WTC11 (cell line): Measurements from ENCODE around the gene TMEM38B. TPM values are rescaled to one million over a fixed set of nuclear protein-coding genes. Genes with fewer than 3 reads are reported as not detected.

ENCODE experiments used
- ATAC-seq: fragments of 200-7000 bp; cut with Tn5 transposase; 2 replicates; pipeline ENCODE4 v1.10.0; 2021; ENCODE audit warnings: mild to moderate bottlenecking, moderate library complexity
- CTCF ChIA-PET: fragments of 300-600 bp; sonication (Branson Sonifier 250); formaldehyde crosslinking; loops from one replicate; lab custom pipeline; 2021; ENCODE audit warnings: antibody characterized with exemption; lab: Charles Lee
- POLR2A ChIA-PET: fragments of 350-600 bp; sonication (Branson Sonifier 250); formaldehyde crosslinking; loops from one replicate; lab custom pipeline; 2021; ENCODE audit warnings: antibody characterized with exemption; lab: Charles Lee
- DNase-seq: peaks from one replicate; pipeline ENCODE4 v3.0.0; 2021; ENCODE audit warnings: low spot score
- H3K27ac Mint-ChIP-seq: 2 replicates; pipeline ENCODE4 v1.8.0; 2021; ENCODE audit warnings: mixed read lengths
- H3K27me3 Mint-ChIP-seq: 2 replicates; pipeline ENCODE4 v1.8.0; 2021; ENCODE audit warnings: low read depth, mild to moderate bottlenecking, moderate library complexity, mixed read lengths
- H3K36me3 Mint-ChIP-seq: 2 replicates; pipeline ENCODE4 v1.8.0; 2021; ENCODE audit warnings: mixed read lengths
- H3K4me1 Mint-ChIP-seq: 2 replicates; pipeline ENCODE4 v1.8.0; 2022; ENCODE audit warnings: mixed read lengths
- H3K4me3 Mint-ChIP-seq: 2 replicates; pipeline ENCODE4 v1.8.0; 2021; ENCODE audit warnings: mild to moderate bottlenecking, moderate library complexity, mixed read lengths
- H3K9me3 Mint-ChIP-seq: 2 replicates; pipeline ENCODE4 v1.8.0; 2021; ENCODE audit warnings: mixed read lengths
- AFF4 ChIP-seq: sonication (generic); formaldehyde crosslinking; IDR thresholded peaks from 2 replicates; pipeline ENCODE4 v1.8.1; 2023; ENCODE audit warnings: mild to moderate bottlenecking, missing genetic modification reagents, borderline replicate concordance
- ATF1 ChIP-seq: sonication (generic); formaldehyde crosslinking; IDR thresholded peaks from 2 replicates; pipeline ENCODE4 v1.8.1; 2023; ENCODE audit warnings: mild to moderate bottlenecking, moderate library complexity, missing genetic modification reagents
- CREM ChIP-seq: sonication (generic); formaldehyde crosslinking; IDR thresholded peaks from 2 replicates; pipeline ENCODE4 v1.8.1; 2022; ENCODE audit warnings: mild to moderate bottlenecking, missing genetic modification reagents, moderate library complexity
- GTF2I ChIP-seq: fragments of 250-450 bp; sonication (Bioruptor Pico); conservative IDR thresholded peaks from 2 replicates; pipeline ENCODE4 v1.4.0; 2021; ENCODE audit warnings: mild to moderate bottlenecking
- NFE2L1 ChIP-seq: sonication (generic); formaldehyde crosslinking; IDR thresholded peaks from 2 replicates; pipeline ENCODE4 v1.8.1; 2023; ENCODE audit warnings: missing genetic modification reagents
- NFYB ChIP-seq: sonication (generic); formaldehyde crosslinking; conservative IDR thresholded peaks from 2 replicates; pipeline ENCODE4 v1.8.0; 2022; ENCODE audit warnings: low read depth, missing genetic modification reagents
- NR1H2 ChIP-seq: sonication (generic); formaldehyde crosslinking; IDR thresholded peaks from 2 replicates; pipeline ENCODE4 v1.9.0; 2021; ENCODE audit warnings: mild to moderate bottlenecking, moderate library complexity, missing genetic modification reagents
- RORB ChIP-seq: fragments of 250-450 bp; sonication (Bioruptor Pico); IDR thresholded peaks from 2 replicates; pipeline ENCODE4 v1.9.0; 2021; ENCODE audit warnings: mild to moderate bottlenecking
- TCF7 ChIP-seq: sonication (generic); formaldehyde crosslinking; IDR thresholded peaks from 2 replicates; pipeline ENCODE4 v1.8.0; 2022; ENCODE audit warnings: mild to moderate bottlenecking, low read depth, missing genetic modification reagents, moderate library complexity
- TEAD1 ChIP-seq: sonication (generic); formaldehyde crosslinking; IDR thresholded peaks from 2 replicates; pipeline ENCODE4 v1.8.0; 2022; ENCODE audit warnings: mild to moderate bottlenecking, missing genetic modification reagents
- TEAD4 ChIP-seq: sonication (generic); formaldehyde crosslinking; IDR thresholded peaks from 2 replicates; pipeline ENCODE4 v1.8.0; 2022; ENCODE audit warnings: mild to moderate bottlenecking, missing genetic modification reagents
- TP53 ChIP-seq: sonication (generic); formaldehyde crosslinking; IDR thresholded peaks from 2 replicates; pipeline ENCODE4 v1.8.1; 2023; ENCODE audit warnings: mild to moderate bottlenecking, missing genetic modification reagents
- ZBTB43 ChIP-seq: sonication (generic); formaldehyde crosslinking; IDR thresholded peaks from 2 replicates; pipeline ENCODE4 v1.8.1; 2023; ENCODE audit warnings: mild to moderate bottlenecking, missing genetic modification reagents
- ZNF671 ChIP-seq: fragments of 250-450 bp; sonication (Bioruptor Pico); IDR thresholded peaks from 2 replicates; pipeline ENCODE4 v1.8.0; 2021; ENCODE audit warnings: mild to moderate bottlenecking
- ZSCAN18 ChIP-seq: fragments of 250-450 bp; sonication (Bioruptor Pico); IDR thresholded peaks from 2 replicates; pipeline ENCODE4 v2.1.2; 2022; ENCODE audit warnings: mild to moderate bottlenecking, moderate library complexity
- total RNA-seq: library from RNA; stranded (reverse); gene quantifications from 3 replicates; pipeline ENCODE4 v1.2.3, GENCODE V29; 2021
- TF ChIP-seq, protein P1 (sequence below): sonication (generic); formaldehyde crosslinking; IDR thresholded peaks from 2 replicates; pipeline ENCODE4 v1.8.0; 2023; ENCODE audit warnings: missing genetic modification reagents
- TF ChIP-seq, protein P2 (sequence below): sonication (generic); formaldehyde crosslinking; IDR thresholded peaks from 2 replicates; pipeline ENCODE4 v1.8.1; 2023; ENCODE audit warnings: mild to moderate bottlenecking, missing genetic modification reagents, moderate library complexity
- TF ChIP-seq, protein P3 (sequence below): sonication (generic); formaldehyde crosslinking; IDR thresholded peaks from 2 replicates; pipeline ENCODE4 v1.8.1; 2022; ENCODE audit warnings: mild to moderate bottlenecking, moderate library complexity, missing genetic modification reagents
- TF ChIP-seq, protein P4 (sequence below): fragments of 200-600 bp; IDR thresholded peaks from 2 replicates; pipeline ENCODE4 v1.8.0; 2022; ENCODE audit warnings: antibody characterized with exemption
- TF ChIP-seq, protein P5 (sequence below): sonication (generic); formaldehyde crosslinking; IDR thresholded peaks from 2 replicates; pipeline ENCODE4 v1.8.0; 2022; ENCODE audit warnings: mild to moderate bottlenecking, missing genetic modification reagents

Gene TMEM38B
- total RNA-seq, 1 experiment from 2014 or later = 15.7 TPM

DNA sequence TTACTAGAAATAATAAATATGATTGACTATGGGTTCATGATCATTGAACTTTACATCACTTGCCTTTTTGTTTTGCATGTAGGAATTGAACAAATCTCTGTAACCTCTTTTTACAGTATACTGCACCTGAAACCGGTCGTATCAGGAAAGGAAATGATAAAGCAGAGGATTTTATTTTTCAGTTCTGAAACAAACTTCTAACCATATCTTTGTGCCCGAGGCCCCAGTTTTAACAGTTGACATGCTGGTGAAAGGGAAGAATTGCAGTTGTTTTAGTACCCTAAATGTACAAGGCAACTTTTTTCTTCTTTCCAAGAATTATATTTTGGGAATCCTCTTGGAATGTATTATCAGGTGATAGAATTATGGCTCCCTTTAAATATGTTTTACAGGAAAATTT is 27.8 kb downstream of the TMEM38B start:
- no peaks in the 10 kb centered on the region for H3K4me1 Mint-ChIP-seq
- no peak for ATAC-seq
- H3K27me3 Mint-ChIP-seq = no peaks in the 10 kb centered on the region
- CTCF ChIA-PET = no interaction called here
- H3K27ac Mint-ChIP-seq = no peak overlapping the region
- H3K4me3 Mint-ChIP-seq = no peak overlapping the region
- no peak for DNase-seq
- TF ChIP-seq NFYB (CRISPR knock-in tag) = no peak
- TF ChIP-seq AFF4 (CRISPR knock-in tag) = no peak
- TF ChIP-seq CREM (CRISPR knock-in tag) = no peak
- TF ChIP-seq TEAD4 (CRISPR knock-in tag) = no peak
- TF ChIP-seq NFE2L1 = no peak
- no peak for TF ChIP-seq NR1H2 (CRISPR knock-in tag)
- TF ChIP-seq, protein P1, sequence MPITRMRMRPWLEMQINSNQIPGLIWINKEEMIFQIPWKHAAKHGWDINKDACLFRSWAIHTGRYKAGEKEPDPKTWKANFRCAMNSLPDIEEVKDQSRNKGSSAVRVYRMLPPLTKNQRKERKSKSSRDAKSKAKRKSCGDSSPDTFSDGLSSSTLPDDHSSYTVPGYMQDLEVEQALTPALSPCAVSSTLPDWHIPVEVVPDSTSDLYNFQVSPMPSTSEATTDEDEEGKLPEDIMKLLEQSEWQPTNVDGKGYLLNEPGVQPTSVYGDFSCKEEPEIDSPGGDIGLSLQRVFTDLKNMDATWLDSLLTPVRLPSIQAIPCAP (CRISPR knock-in tag) = no peak
- no peak for TF ChIP-seq ZBTB43 (CRISPR knock-in tag)
- no peak for TF ChIP-seq ZNF671 (CRISPR knock-in tag)
- no peak for TF ChIP-seq GTF2I (CRISPR knock-in tag)
- TF ChIP-seq, protein P2, sequence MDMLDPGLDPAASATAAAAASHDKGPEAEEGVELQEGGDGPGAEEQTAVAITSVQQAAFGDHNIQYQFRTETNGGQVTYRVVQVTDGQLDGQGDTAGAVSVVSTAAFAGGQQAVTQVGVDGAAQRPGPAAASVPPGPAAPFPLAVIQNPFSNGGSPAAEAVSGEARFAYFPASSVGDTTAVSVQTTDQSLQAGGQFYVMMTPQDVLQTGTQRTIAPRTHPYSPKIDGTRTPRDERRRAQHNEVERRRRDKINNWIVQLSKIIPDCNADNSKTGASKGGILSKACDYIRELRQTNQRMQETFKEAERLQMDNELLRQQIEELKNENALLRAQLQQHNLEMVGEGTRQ = no peak
- TF ChIP-seq ZSCAN18 (CRISPR knock-in tag) = no peak
- no peak for TF ChIP-seq TCF7 (CRISPR knock-in tag)
- TF ChIP-seq TEAD1 (CRISPR knock-in tag) = no peak
- TF ChIP-seq, protein P3, sequence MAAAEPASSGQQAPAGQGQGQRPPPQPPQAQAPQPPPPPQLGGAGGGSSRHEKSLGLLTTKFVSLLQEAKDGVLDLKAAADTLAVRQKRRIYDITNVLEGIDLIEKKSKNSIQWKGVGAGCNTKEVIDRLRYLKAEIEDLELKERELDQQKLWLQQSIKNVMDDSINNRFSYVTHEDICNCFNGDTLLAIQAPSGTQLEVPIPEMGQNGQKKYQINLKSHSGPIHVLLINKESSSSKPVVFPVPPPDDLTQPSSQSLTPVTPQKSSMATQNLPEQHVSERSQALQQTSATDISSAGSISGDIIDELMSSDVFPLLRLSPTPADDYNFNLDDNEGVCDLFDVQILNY = no peak
- no peak for TF ChIP-seq TP53
- no peak for TF ChIP-seq ATF1 (CRISPR knock-in tag)
- TF ChIP-seq, protein P4, sequence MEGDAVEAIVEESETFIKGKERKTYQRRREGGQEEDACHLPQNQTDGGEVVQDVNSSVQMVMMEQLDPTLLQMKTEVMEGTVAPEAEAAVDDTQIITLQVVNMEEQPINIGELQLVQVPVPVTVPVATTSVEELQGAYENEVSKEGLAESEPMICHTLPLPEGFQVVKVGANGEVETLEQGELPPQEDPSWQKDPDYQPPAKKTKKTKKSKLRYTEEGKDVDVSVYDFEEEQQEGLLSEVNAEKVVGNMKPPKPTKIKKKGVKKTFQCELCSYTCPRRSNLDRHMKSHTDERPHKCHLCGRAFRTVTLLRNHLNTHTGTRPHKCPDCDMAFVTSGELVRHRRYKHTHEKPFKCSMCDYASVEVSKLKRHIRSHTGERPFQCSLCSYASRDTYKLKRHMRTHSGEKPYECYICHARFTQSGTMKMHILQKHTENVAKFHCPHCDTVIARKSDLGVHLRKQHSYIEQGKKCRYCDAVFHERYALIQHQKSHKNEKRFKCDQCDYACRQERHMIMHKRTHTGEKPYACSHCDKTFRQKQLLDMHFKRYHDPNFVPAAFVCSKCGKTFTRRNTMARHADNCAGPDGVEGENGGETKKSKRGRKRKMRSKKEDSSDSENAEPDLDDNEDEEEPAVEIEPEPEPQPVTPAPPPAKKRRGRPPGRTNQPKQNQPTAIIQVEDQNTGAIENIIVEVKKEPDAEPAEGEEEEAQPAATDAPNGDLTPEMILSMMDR = no peak
- TF ChIP-seq, protein P5, sequence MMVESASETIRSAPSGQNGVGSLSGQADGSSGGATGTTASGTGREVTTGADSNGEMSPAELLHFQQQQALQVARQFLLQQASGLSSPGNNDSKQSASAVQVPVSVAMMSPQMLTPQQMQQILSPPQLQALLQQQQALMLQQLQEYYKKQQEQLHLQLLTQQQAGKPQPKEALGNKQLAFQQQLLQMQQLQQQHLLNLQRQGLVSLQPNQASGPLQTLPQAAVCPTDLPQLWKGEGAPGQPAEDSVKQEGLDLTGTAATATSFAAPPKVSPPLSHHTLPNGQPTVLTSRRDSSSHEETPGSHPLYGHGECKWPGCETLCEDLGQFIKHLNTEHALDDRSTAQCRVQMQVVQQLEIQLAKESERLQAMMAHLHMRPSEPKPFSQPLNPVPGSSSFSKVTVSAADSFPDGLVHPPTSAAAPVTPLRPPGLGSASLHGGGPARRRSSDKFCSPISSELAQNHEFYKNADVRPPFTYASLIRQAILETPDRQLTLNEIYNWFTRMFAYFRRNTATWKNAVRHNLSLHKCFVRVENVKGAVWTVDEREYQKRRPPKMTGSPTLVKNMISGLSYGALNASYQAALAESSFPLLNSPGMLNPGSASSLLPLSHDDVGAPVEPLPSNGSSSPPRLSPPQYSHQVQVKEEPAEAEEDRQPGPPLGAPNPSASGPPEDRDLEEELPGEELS (CRISPR knock-in tag) = no peak
- TF ChIP-seq RORB (CRISPR knock-in tag) = no peak
- H3K36me3 Mint-ChIP-seq = no peaks in the 10 kb centered on the region
- POLR2A ChIA-PET = no interaction called here
- H3K9me3 Mint-ChIP-seq = no peaks in the 10 kb centered on the region
